HUES64 (cell line): ENCODE data around the gene EIPR1.

Experiments
- H3K27ac ChIP-seq: 2 replicates; pipeline ENCODE4 v1.7.0; 2013; ENCODE audit warnings: low read depth, low read length, inconsistent platforms
- H3K27me3 ChIP-seq: 2 replicates; pipeline ENCODE4 v1.6.1; 2013; ENCODE audit warnings: mild to moderate bottlenecking, low read length; ENCODE audit not compliant: insufficient read depth
- H3K36me3 ChIP-seq: 2 replicates; pipeline ENCODE4 v1.6.1; 2013; ENCODE audit warnings: mild to moderate bottlenecking, low read length; ENCODE audit not compliant: insufficient read depth
- H3K4me1 ChIP-seq: 2 replicates; pipeline ENCODE4 v1.6.1; 2013; ENCODE audit warnings: mild to moderate bottlenecking, low read length, moderate library complexity; ENCODE audit not compliant: insufficient read depth
- H3K4me3 ChIP-seq: 2 replicates; pipeline ENCODE4 v1.5.1; 2013; ENCODE audit warnings: mild to moderate bottlenecking, low read length, moderate library complexity
- H3K9ac ChIP-seq: 2 replicates; pipeline ENCODE4 v1.6.1; 2013; ENCODE audit warnings: mild to moderate bottlenecking, low read depth, low read length
- H3K9me3 ChIP-seq: 2 replicates; pipeline ENCODE4 v1.6.1; 2013; ENCODE audit warnings: low read depth, low read length; ENCODE audit not compliant: insufficient read depth
- WGBS: fragments of 150-250, 120-280 bp; methylation state at CpG from one replicate; pipeline ENCODE4 v1.1.7; 2013; ENCODE audit warnings: missing lambda C conversion rate; 5-methylcytosine and 5-hydroxymethylcytosine counted together

The EIPR1 gene

GRCh38 chr2:3301001-3301400 lies 76.6 kb downstream of the EIPR1 start:
- no peaks in the 10 kb centered on the region for H3K27me3 ChIP-seq
- H3K4me3 ChIP-seq = no peak overlapping the region
- no peaks in the 10 kb centered on the region for H3K9me3 ChIP-seq
- 92% methylated on average over 6 of the region's 6 CpGs for WGBS
- no peak overlapping the region for H3K27ac ChIP-seq
- peaks cover 13% of the 10 kb centered on the region for H3K4me1 ChIP-seq
- H3K36me3 ChIP-seq = peaks cover 8% of the 10 kb centered on the region; the same call in 1 of the 2 replicates
- H3K9ac ChIP-seq = no peak overlapping the region

DNA sequence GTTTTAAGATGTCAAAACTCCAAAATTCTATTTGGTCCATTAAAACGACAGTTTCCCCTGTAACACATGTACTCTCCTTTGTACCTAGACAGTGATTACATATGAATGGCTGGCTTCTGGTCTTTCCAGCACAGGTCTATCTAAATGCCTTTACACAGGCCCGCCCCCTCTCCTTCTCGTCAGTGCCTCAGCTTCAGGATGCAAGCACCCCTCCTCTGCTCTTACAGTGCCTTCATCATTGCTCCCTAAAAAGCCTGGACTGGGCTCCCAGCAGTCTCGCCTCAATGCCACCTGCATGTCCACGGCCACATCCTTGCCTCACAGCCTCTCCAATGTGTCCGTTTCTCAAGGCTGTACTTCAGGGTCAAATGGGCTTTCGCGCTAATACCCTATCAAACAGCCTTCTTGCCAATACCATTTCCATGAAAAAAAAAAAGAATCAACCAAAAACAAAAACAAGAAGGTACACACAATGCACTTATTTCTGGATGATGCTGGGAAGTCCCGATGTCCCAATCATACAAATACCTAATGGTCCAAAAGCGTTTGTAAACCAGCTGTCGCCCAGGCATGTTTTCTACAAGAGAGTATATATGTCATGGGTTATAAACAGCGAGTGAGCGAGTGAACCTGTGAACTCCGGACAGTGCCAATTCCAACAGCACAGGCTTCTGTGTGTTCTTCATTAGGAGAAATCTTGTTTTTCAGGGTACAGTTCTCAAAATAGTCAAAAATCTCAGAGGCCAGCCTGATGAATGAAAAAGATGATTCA lies 77.2 kb downstream of the EIPR1 start:
- Histone ChIP-seq H3K27me3 (no peaks in the 10 kb centered on the region), H3K9me3 (no peaks in the 10 kb centered on the region), H3K36me3 (peaks cover 8% of the 10 kb centered on the region; the same call in 1 of the 2 replicates), H3K9ac (no peak overlapping the region), H3K4me1 (peaks cover 13% of the 10 kb centered on the region), H3K27ac (no peak overlapping the region), H3K4me3 (no peak overlapping the region)
- 89% methylated on average over 14 of the region's 14 CpGs for WGBS

- 95% methylated on average over 7 of the region's 7 CpGs for WGBS
- Histone ChIP-seq H3K36me3 (peaks cover 8% of the 10 kb centered on the region; the same call in 1 of the 2 replicates), H3K27me3 (no peaks in the 10 kb centered on the region), H3K9me3 (no peaks in the 10 kb centered on the region), H3K4me3 (no peak overlapping the region), H3K9ac (no peak overlapping the region), H3K4me1 (peaks cover 13% of the 10 kb centered on the region), H3K27ac (no peak overlapping the region)
Observed at GRCh38 chr2:3299703-3300102, 77.9 kb downstream of the EIPR1 start.

GRCh38 chr2:3299130-3299529 lies 78.5 kb downstream of the EIPR1 start:
- Histone ChIP-seq H3K4me1 (peaks cover 13% of the 10 kb centered on the region), H3K4me3 (no peak overlapping the region), H3K36me3 (peaks cover 8% of the 10 kb centered on the region; the same call in 1 of the 2 replicates), H3K9ac (no peak overlapping the region), H3K9me3 (no peaks in the 10 kb centered on the region), H3K27ac (no peak overlapping the region), H3K27me3 (no peaks in the 10 kb centered on the region)
- WGBS = 95% methylated on average over 12 of the region's 12 CpGs

GRCh38 chr2:3298191-3298590 lies 79.4 kb downstream of the EIPR1 start:
- no peaks in the 10 kb centered on the region for H3K27me3 ChIP-seq
- H3K4me1 ChIP-seq = peaks cover 10% of the 10 kb centered on the region
- H3K27ac ChIP-seq = no peak overlapping the region
- no peaks in the 10 kb centered on the region for H3K9me3 ChIP-seq
- no peak overlapping the region for H3K9ac ChIP-seq
- WGBS = 95% methylated on average over 7 of the region's 7 CpGs
- H3K4me3 ChIP-seq = no peak overlapping the region
- peaks cover 8% of the 10 kb centered on the region; the same call in 1 of the 2 replicates for H3K36me3 ChIP-seq

- Histone ChIP-seq H3K9ac (no peak overlapping the region), H3K27me3 (no peaks in the 10 kb centered on the region), H3K9me3 (no peaks in the 10 kb centered on the region), H3K4me1 (peaks cover 3% of the 10 kb centered on the region), H3K27ac (no peak overlapping the region), H3K4me3 (no peak overlapping the region), H3K36me3 (peaks cover 8% of the 10 kb centered on the region; the same call in 1 of the 2 replicates)
- 95% methylated on average over 6 of the region's 6 CpGs for WGBS
Observed at GRCh38 chr2:3297523-3297922, 80.1 kb downstream of the EIPR1 start.

DNA sequence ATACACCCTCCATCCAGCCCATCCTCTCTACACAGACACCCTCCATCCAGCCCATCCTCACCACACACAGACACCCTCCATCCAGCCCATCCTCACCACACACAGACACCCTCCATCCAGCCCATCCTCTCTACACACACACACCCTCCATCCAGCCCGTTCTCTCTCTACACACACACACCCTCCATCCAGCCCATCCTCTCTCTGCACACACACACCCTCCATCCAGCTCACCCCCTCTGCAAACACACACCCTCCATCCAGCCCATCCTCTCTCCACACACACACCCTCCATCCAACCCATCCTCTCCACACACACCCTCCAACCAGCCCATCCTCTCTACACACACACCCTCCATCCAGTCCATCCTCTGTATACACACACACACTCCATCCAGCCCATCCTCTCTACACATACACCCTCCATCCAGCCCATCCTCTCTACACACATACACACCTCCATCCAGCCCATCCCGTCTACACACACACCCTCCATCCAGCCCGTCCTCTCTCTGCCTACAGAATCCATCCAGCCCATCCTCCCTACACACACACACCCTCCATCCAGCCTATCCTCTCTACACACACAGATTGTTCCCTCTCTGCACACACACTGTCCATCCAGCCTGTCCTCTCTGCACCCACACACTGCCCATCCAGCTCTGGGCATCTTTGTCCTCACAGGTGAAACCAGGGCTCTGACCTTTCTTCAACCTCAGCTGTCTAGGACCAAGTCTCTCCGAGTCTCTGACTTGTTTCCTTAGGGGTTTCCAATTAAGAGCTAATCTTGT lies 81.2 kb downstream of the EIPR1 start:
- 0 out of 2 replicates have a peak, but pooled peaks cover 4% of the 10 kb centered on the region for H3K36me3 ChIP-seq
- H3K9ac ChIP-seq = no peak overlapping the region
- no peaks in the 10 kb centered on the region for H3K9me3 ChIP-seq
- no peak overlapping the region for H3K4me3 ChIP-seq
- H3K4me1 ChIP-seq = peaks cover 3% of the 10 kb centered on the region; the same call in 1 of the 2 replicates
- no peaks in the 10 kb centered on the region for H3K27me3 ChIP-seq
- no peak overlapping the region for H3K27ac ChIP-seq
- WGBS = 91% methylated on average over 4 of the region's 4 CpGs

- no peaks in the 10 kb centered on the region for H3K9me3 ChIP-seq
- H3K27me3 ChIP-seq = no peaks in the 10 kb centered on the region
- H3K36me3 ChIP-seq = 0 out of 2 replicates have a peak, but pooled peaks cover 4% of the 10 kb centered on the region
- WGBS = 88% methylated on average over 4 of the region's 4 CpGs
- no peak overlapping the region for H3K4me3 ChIP-seq
- no peaks in the 10 kb centered on the region for H3K4me1 ChIP-seq
- no peak overlapping the region for H3K27ac ChIP-seq
- no peak overlapping the region for H3K9ac ChIP-seq
Observed at GRCh38 chr2:3294493-3294892, 83.1 kb downstream of the EIPR1 start.

GRCh38 chr2:3294069-3294468 lies 83.5 kb downstream of the EIPR1 start:
- Histone ChIP-seq H3K9ac (no peak overlapping the region), H3K27me3 (no peaks in the 10 kb centered on the region), H3K27ac (no peak overlapping the region), H3K4me3 (no peak overlapping the region), H3K9me3 (no peaks in the 10 kb centered on the region), H3K36me3 (0 out of 2 replicates have a peak, but pooled peaks cover 4% of the 10 kb centered on the region), H3K4me1 (no peaks in the 10 kb centered on the region)
- WGBS = 96% methylated on average over 3 of the region's 3 CpGs

GRCh38 chr2:3293221-3293620 lies 84.4 kb downstream of the EIPR1 start:
- WGBS = 83% methylated on average over 9 of the region's 9 CpGs
- H3K36me3 ChIP-seq = 0 out of 2 replicates have a peak, but pooled peaks cover 3% of the 10 kb centered on the region
- H3K9ac ChIP-seq = no peak overlapping the region
- no peak overlapping the region for H3K4me3 ChIP-seq
- H3K27me3 ChIP-seq = no peaks in the 10 kb centered on the region
- H3K9me3 ChIP-seq = no peaks in the 10 kb centered on the region
- no peak overlapping the region for H3K27ac ChIP-seq
- H3K4me1 ChIP-seq = no peaks in the 10 kb centered on the region

GRCh38 chr2:3292416-3292815 lies 85.2 kb downstream of the EIPR1 start:
- Histone ChIP-seq H3K4me3 (no peak overlapping the region), H3K4me1 (no peaks in the 10 kb centered on the region), H3K27me3 (no peaks in the 10 kb centered on the region), H3K9me3 (no peaks in the 10 kb centered on the region), H3K9ac (no peak overlapping the region), H3K27ac (no peak overlapping the region), H3K36me3 (no peaks in the 10 kb centered on the region)
- WGBS = 96% methylated on average over 9 of the region's 10 CpGs
